ENCODE results near the gene MKLN1. TPM values are rescaled to one million over a fixed set of nuclear protein-coding genes. Genes with fewer than 3 reads are reported as not detected.

The MKLN1 gene
- total and polyA plus RNA-seq, 7 donors, result 6.6 to 68.1 (median 48.2) TPM

DNA sequence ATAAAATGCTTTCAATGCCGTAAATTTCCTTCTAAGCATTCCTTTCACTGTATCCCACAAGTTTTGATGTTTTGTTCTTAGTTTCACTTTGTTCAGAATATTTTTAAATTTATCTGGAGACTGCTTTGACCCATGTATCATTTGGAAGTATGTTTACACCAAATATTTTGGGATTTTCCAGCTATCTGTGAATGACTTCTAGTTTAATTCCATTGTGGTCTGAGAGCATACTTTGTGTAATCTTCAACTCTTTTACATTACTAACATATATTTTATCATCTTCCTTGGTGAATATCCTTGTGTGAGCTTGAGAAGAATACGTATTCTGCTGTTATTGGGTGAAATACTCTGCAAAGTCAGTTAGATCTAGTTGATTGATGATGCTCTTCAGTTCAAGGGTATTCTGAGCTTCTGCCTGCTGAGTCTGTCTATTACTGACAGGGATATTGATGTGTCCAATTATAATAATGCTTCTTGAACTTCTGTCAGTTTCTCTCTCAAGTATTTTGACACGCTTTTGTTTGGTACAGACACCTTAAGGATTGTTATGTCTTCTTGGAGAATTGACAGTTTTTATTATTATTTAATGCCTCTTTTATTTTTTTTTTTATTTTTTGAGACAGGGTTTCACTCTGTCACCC, 31.6 kb downstream of the MKLN1 start:
- WGBS, 2 donors, result 89 to 90% methylated on average over 3 of the region's 3 CpGs
- intact Hi-C loops (cut with DNase I), result no loop called here
- DNase-seq, result no peak
- Histone ChIP-seq H3K9me3 (no peaks in the 10 kb centered on the region), H3K27me3 (no peaks in the 10 kb centered on the region), H3K36me3 (no peaks in the 10 kb centered on the region), H3K4me3 (no peak overlapping the region), H3K4me1 (peaks cover 0 to 86% (median 53%) of the 10 kb centered on the region in 4 donors), H3K27ac (no peak overlapping the region)
- TF ChIP-seq, protein P1, sequence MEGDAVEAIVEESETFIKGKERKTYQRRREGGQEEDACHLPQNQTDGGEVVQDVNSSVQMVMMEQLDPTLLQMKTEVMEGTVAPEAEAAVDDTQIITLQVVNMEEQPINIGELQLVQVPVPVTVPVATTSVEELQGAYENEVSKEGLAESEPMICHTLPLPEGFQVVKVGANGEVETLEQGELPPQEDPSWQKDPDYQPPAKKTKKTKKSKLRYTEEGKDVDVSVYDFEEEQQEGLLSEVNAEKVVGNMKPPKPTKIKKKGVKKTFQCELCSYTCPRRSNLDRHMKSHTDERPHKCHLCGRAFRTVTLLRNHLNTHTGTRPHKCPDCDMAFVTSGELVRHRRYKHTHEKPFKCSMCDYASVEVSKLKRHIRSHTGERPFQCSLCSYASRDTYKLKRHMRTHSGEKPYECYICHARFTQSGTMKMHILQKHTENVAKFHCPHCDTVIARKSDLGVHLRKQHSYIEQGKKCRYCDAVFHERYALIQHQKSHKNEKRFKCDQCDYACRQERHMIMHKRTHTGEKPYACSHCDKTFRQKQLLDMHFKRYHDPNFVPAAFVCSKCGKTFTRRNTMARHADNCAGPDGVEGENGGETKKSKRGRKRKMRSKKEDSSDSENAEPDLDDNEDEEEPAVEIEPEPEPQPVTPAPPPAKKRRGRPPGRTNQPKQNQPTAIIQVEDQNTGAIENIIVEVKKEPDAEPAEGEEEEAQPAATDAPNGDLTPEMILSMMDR (IDR thresholded peaks at IDR 0.05), result no peak
- TF ChIP-seq EP300 (IDR thresholded peaks at IDR 0.05) (no peak), POLR2A (IDR thresholded peaks at IDR 0.05) (no peak), POLR2AphosphoS5 (IDR thresholded peaks at IDR 0.05) (no peak)

DNA sequence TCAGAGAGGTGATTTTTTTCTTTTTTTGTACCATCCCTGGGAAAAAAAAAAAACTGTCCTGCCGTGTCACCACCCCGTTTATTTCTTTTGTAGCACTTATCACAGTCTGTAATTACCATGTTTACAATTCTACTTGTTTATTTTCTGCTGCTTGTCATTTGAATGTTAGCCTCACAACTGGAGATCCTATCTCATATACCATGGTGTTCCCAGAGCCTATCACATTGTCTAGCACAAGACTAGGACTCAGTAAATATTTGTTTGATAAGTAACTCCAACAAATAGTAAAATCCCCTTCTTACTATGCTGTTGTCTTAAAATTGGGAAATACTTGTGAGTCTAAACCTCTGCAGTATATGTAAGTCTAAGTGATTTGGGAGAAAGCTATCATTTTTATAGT, 36.0 kb downstream of the MKLN1 start:
- intact Hi-C loops (cut with DNase I), result no loop called here
- TF ChIP-seq, protein P1 (IDR thresholded peaks at IDR 0.05), result no peak
- no peak for TF ChIP-seq POLR2A (IDR thresholded peaks at IDR 0.05)
- TF ChIP-seq EP300 (IDR thresholded peaks at IDR 0.05), result no peak
- 6 to 56% methylated on average over 2 of the region's 2 CpGs for WGBS, 2 donors
- Histone ChIP-seq H3K36me3 (no peaks in the 10 kb centered on the region), H3K9me3 (no peaks in the 10 kb centered on the region), H3K4me3 (no peak overlapping the region), H3K27me3 (no peaks in the 10 kb centered on the region), H3K4me1 (peaks cover 0 to 78% (median 38%) of the 10 kb centered on the region in 4 donors), H3K27ac (no peak overlapping the region)
- no peak for DNase-seq

DNA sequence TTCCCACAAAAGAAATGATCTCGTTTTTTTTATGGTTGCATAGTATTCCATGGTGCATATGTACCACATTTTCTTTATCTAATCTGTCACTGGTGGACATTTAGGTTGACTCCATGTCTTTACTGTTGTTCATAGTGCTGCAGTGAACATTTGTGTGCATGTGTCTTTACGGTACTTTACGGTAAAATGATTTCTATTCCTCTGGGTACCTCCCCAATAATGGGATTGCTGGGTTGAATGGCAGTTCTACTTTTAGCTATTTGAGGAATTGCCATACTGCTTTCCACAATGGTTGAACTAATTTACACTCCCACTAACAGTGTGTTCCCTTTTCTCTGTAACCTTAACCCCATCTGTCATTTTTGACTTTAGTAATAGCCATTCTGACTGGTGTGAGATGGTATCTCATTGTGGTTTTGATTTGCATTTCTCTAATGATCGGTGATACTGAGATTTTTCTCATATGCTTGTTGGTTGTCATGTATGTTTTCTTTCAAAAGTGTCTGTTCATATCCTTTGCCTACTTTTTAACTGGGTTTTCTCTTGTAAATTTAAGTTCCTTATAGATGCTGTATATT, 37.2 kb downstream of the MKLN1 start:
- H3K27ac ChIP-seq, result no peak overlapping the region
- no peak for DNase-seq
- no peaks in the 10 kb centered on the region for H3K36me3 ChIP-seq
- no peak overlapping the region for H3K4me3 ChIP-seq
- H3K9me3 ChIP-seq, result no peaks in the 10 kb centered on the region
- 91 to 92% methylated on average over 4 of the region's 4 CpGs for WGBS, 2 donors
- H3K27me3 ChIP-seq, result no peaks in the 10 kb centered on the region
- peaks cover 0 to 76% (median 31%) of the 10 kb centered on the region in 4 donors for H3K4me1 ChIP-seq
- TF ChIP-seq, protein P1 (IDR thresholded peaks at IDR 0.05), result no peak
- TF ChIP-seq EP300 (IDR thresholded peaks at IDR 0.05) (no peak), POLR2A (IDR thresholded peaks at IDR 0.05) (no peak), POLR2AphosphoS5 (IDR thresholded peaks at IDR 0.05) (no peak)
- intact Hi-C loops (cut with DNase I), result no loop called here

DNA sequence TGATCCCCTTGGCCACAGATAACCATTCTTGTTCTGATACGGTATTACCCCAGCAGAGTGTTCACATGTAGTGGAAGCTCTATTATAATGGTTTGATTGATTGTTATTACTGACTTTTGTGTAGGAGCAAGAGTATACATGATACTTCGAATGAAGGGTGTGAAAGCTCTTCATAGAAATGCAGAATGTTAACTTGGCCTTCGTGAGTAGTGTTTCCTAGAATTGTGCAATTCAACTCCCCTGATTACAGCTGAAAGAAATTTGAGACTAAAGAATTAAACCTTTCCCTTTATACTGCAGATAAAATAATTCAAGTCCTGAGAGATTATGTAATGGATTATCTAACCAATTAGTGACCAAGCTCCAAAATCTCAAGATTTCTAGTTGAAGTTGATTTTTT, 38.2 kb downstream of the MKLN1 start:
- H3K4me1 ChIP-seq, result peaks cover 0 to 76% (median 34%) of the 10 kb centered on the region in 4 donors
- TF ChIP-seq EP300 (IDR thresholded peaks at IDR 0.05), result no peak
- TF ChIP-seq POLR2A (IDR thresholded peaks at IDR 0.05), result no peak
- TF ChIP-seq, protein P1 (IDR thresholded peaks at IDR 0.05), result no peak
- TF ChIP-seq POLR2AphosphoS5 (IDR thresholded peaks at IDR 0.05), result no peak
- WGBS, 2 donors, result 73 to 74% methylated on average over 3 of the region's 3 CpGs
- no peaks in the 10 kb centered on the region for H3K27me3 ChIP-seq
- intact Hi-C loops (cut with DNase I), result no loop called here
- no peak overlapping the region for H3K4me3 ChIP-seq
- no peak overlapping the region for H3K27ac ChIP-seq
- no peaks in the 10 kb centered on the region for H3K36me3 ChIP-seq
- DNase-seq, result no peak
- no peaks in the 10 kb centered on the region for H3K9me3 ChIP-seq
